Measurements from ENCODE around the gene KMT5B. TPM values are rescaled to one million over a fixed set of nuclear protein-coding genes. Genes with fewer than 3 reads are reported as not detected.

The KMT5B gene
- total RNA-seq, 1 experiment from 2014 or later, result 45.7 TPM

DNA sequence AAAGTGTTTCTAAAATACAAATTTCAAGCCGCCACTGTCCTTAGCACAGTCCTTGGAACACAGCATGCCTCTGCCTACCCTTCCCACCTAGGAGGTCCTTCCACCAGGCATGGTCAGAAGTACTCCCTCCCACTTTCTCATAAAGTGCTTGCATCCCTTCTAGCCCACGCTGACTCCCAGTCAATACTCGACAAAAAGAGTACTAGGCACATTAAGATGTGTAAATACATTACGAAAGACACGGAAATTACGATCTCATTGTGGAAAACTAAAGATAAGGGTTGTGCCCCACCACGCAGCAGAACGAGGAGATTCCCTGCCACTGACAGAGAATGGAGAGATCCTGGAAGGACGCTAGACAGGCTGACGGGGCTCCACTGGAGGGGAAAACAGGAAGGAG, 105.4 kb downstream of the KMT5B start:
- H3K27ac ChIP-seq, result no peak overlapping the region
- no TSS peak for BruUV-seq (replicated peaks)
- no peaks in the 10 kb centered on the region for H3K9me2 ChIP-seq (ENCODE audit: insufficient read depth)
- no peaks in the 10 kb centered on the region for H3K27me3 ChIP-seq (ENCODE audit: insufficient read depth, low read depth)
- 0 out of 2 replicates have a peak, but pooled peaks cover 14% of the 10 kb centered on the region for H3K36me3 ChIP-seq (ENCODE audit: low read depth)
- peaks cover 100% of the 10 kb centered on the region for H3K79me2 ChIP-seq (ENCODE audit: low read depth)
- no peak overlapping the region for H3K4me3 ChIP-seq
- intact Hi-C loops (cut with micrococcal nuclease; ENCODE audit: unreplicated experiment), result loop anchor here (10.0 kb wide), 1 partner anchor 47 kb away; no protein-coding TSS in a partner anchor
- H3F3A ChIP-seq (ENCODE audit: insufficient read depth, low read depth), result peaks cover 77% of the 10 kb centered on the region
- POLR2A ChIA-PET (ENCODE audit: unreplicated experiment), result no interaction called here
- no peak for DNase-seq
- CTCF ChIA-PET, result no interaction called here
- H4K20me1 ChIP-seq (ENCODE audit: insufficient read depth), result peaks cover 97% of the 10 kb centered on the region
- no peaks in the 10 kb centered on the region for H3K9me3 ChIP-seq (ENCODE audit: insufficient read depth, low read depth)
- H2AFZ ChIP-seq, result no peak overlapping the region
- H3K4me2 ChIP-seq, result no peak overlapping the region
- TF ChIP-seq EZH2 (IDR thresholded peaks at IDR 0.05; ENCODE audit: low read depth), result no peak
- TF ChIP-seq, protein P1, sequence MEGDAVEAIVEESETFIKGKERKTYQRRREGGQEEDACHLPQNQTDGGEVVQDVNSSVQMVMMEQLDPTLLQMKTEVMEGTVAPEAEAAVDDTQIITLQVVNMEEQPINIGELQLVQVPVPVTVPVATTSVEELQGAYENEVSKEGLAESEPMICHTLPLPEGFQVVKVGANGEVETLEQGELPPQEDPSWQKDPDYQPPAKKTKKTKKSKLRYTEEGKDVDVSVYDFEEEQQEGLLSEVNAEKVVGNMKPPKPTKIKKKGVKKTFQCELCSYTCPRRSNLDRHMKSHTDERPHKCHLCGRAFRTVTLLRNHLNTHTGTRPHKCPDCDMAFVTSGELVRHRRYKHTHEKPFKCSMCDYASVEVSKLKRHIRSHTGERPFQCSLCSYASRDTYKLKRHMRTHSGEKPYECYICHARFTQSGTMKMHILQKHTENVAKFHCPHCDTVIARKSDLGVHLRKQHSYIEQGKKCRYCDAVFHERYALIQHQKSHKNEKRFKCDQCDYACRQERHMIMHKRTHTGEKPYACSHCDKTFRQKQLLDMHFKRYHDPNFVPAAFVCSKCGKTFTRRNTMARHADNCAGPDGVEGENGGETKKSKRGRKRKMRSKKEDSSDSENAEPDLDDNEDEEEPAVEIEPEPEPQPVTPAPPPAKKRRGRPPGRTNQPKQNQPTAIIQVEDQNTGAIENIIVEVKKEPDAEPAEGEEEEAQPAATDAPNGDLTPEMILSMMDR (conservative IDR thresholded peaks at IDR 0.05), result no peak
- no peaks in the 10 kb centered on the region for H3K4me1 ChIP-seq (replicated peaks; ENCODE audit: insufficient read depth)

DNA sequence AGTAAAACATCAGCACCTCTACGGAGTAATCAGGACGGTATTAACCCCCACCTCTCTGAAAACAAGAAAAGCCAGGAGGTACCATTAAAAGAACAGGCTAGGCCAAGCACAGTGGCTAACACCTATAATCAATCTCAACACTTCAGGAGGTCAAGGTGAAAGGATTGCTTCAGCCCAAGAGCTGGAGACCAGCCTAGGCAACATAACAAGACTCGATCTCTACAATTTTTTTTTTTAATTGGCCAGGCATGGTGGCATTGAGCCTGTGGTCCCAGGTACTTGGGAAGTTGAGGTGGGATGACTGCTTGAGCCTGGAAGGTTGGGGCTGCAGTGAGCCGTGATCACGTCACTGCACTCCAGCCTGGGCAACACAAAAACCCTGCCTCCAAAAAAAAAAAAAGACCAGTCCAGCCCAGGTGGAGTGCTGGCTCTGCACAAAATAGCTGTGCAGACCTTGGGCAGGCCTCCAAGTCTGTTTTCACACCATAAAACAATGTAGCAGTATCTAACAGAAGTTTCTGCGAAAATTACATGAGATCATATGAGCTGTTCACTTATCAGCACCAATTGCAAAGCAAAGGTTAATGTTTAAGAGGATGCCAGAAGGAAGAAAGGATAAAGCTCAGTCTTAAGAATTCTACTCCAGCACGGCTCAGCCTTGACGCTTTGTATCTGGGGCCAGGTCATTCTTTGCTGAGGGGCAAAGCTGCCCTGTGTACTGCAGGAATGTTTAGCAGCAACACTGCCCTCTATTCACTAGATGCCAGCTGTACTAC, 106.7 kb downstream of the KMT5B start:
- intact Hi-C loops (cut with micrococcal nuclease; ENCODE audit: unreplicated experiment), result loop anchor here (10.0 kb wide), 1 partner anchor 48 kb away; no protein-coding TSS in a partner anchor
- H2AFZ ChIP-seq, result no peak overlapping the region
- peaks cover 97% of the 10 kb centered on the region for H4K20me1 ChIP-seq (ENCODE audit: insufficient read depth)
- H3K27me3 ChIP-seq (ENCODE audit: insufficient read depth, low read depth), result no peaks in the 10 kb centered on the region
- H3K27ac ChIP-seq, result peak overlapping the region; percentile 29
- ChIA-PET POLR2A (ENCODE audit: unreplicated experiment) (interaction anchor here (0.6 kb wide), 1 partner anchor 28 kb away, joined by 8 read pairs; no protein-coding TSS in a partner anchor), CTCF (no interaction called here)
- TF ChIP-seq EZH2 (IDR thresholded peaks at IDR 0.05; ENCODE audit: low read depth), result no peak
- peaks cover 76% of the 10 kb centered on the region for H3F3A ChIP-seq (ENCODE audit: insufficient read depth, low read depth)
- no peak overlapping the region for H3K4me2 ChIP-seq
- no peaks in the 10 kb centered on the region for H3K9me2 ChIP-seq (ENCODE audit: insufficient read depth)
- H3K4me3 ChIP-seq, result no peak overlapping the region
- BruUV-seq (replicated peaks), result no TSS peak
- H3K36me3 ChIP-seq (ENCODE audit: low read depth), result 0 out of 2 replicates have a peak, but pooled peaks cover 14% of the 10 kb centered on the region
- H3K4me1 ChIP-seq (replicated peaks; ENCODE audit: insufficient read depth), result peaks cover 8% of the 10 kb centered on the region; the same call in 1 of the 2 replicates
- no peak for DNase-seq
- peaks cover 100% of the 10 kb centered on the region for H3K79me2 ChIP-seq (ENCODE audit: low read depth)
- no peaks in the 10 kb centered on the region for H3K9me3 ChIP-seq (ENCODE audit: insufficient read depth, low read depth)

Other genes with a start within 250 kb of the KMT5B start
- gene UNC93B1, start 209.2 kb downstream of the KMT5B start, total RNA-seq (2021), result 75.5 and 94.4 TPM in 2 replicates
- 98.1 and 104 TPM in 2 replicates for gene ALDH3B1, start 203.0 kb downstream of the KMT5B start, total RNA-seq (2021)
- gene NDUFS8, start 182.6 kb downstream of the KMT5B start, total RNA-seq (2021), result 270 and 275 TPM in 2 replicates
- 125 and 175 TPM in 2 replicates for gene TCIRG1, start 174.3 kb downstream of the KMT5B start, total RNA-seq (2021)
- gene CHKA, start 91.9 kb downstream of the KMT5B start, total RNA-seq (2021), result 84.2 and 90.5 TPM in 2 replicates
- 27.2 and 37.7 TPM in 2 replicates for gene C11orf24, start 58.7 kb upstream of the KMT5B start, total RNA-seq (2021)
- 112 and 129 TPM in 2 replicates for gene LRP5, start 99.3 kb upstream of the KMT5B start, total RNA-seq (2021)
- 116 and 129 TPM in 2 replicates for gene PPP6R3, start 247.5 kb upstream of the KMT5B start, total RNA-seq (2021)

Measured in PC-9 (cell line).